ENCODE data around the gene FAM209B.
"Not testable (repeated sequence)": the region's sequence is repeated elsewhere in the genome, so short reads cannot be mapped to it uniquely, and the experiment has no call there.

Gene FAM209B, protein sequence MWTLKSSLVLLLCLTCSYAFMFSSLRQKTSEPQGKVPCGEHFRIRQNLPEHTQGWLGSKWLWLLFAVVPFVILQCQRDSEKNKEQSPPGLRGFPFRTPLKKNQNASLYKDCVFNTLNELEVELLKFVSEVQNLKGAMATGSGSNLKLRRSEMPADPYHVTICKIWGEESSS

DNA sequence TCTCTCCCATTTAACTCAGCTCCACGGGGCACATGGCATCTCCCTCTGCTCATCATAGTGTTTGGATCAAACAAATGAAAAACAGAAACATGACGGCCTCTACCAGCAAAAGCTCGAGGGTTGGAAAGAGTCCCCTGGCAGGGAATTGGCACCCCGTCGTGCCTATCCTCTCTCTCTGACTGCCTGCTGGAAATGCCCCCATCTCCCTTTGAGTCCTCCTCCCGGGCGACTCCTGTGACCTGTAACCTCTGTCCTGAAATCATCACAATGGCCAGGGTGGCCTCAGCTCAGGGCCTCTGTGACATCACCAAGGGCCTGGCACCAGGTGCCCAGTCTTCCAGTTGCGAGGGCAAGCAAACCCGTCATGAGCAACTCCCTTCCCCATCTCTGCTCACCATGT is at the start of gene FAM209B:
Gene FAM209B, plus strand, starts transcription at position 301 of the 400 bp plus-strand sequence. Its CDS starts 96 bp downstream, at position 397.
- H3K9ac ChIP-seq (ENCODE audit: insufficient read length); DNase-seq (ENCODE audit: low read depth, low spot score); H3K9me3 ChIP-seq (ENCODE audit: low read depth, low read length); H3K4me3 ChIP-seq; H3K27ac ChIP-seq; H3K36me3 ChIP-seq (ENCODE audit: insufficient read depth, low read length): not testable (repeated sequence)

DNA sequence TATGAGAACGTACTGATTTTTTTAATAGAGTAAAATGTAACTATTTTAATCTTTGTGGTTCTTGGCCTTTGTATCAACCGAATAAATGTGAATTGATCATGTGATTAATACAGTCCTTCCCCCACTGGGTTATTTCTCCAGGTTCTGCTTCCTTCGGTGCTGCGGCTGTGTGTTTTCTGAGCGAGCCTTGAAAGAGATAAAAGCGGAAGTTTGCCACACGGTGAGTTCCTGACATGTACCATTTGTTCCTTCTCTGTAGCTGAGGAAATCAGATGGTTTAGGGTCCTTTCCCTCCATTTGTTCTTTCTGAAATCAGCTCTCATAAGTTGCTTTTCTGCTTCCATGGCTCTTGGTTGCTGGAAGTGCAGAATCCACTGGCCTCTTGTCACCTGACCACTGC is 49.1 kb upstream of the FAM209B start:
- no peak for DNase-seq (ENCODE audit: low read depth, low spot score)
- Histone ChIP-seq H3K4me3 (no peak overlapping the region), H3K36me3 (ENCODE audit: insufficient read depth, low read length) (peaks cover 60% of the 10 kb centered on the region), H3K9ac (ENCODE audit: insufficient read length) (no peak overlapping the region), H3K9me3 (ENCODE audit: low read depth, low read length) (no peaks in the 10 kb centered on the region), H3K27ac (no peak overlapping the region)
- TF ChIP-seq POLR2AphosphoS5 (IDR thresholded peaks at IDR 0.05; ENCODE audit: borderline replicate concordance, low read depth, low read length), result no peak
- no peak for TF ChIP-seq EZH2 (IDR thresholded peaks at IDR 0.05)
- no peak for TF ChIP-seq FOXP2 (optimal IDR thresholded peaks at IDR 0.05; ENCODE audit: control extremely low read depth, extremely low read length, insufficient read depth)

DNA sequence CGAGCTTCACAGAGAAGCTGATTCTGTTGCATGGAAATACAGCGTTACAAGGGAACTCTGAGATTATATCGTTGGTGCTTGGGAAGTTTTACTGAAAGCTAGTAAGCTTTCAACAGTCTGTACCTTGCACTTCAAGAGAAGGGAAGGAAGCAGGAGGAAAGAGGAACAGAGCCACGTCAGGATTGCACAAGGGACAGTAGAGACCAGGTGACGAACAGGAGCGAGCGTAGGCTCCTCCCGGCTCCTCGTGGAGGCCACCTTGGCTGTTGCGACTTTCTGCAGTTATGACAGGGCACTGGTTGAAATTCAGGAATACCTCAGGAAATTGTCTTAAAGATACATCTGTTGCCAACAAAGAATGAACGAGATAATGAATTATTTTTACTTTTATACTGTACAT is 45.8 kb upstream of the FAM209B start:
- TF ChIP-seq EZH2 (IDR thresholded peaks at IDR 0.05), result no peak
- no peak for TF ChIP-seq POLR2AphosphoS5 (IDR thresholded peaks at IDR 0.05; ENCODE audit: borderline replicate concordance, low read depth, low read length)
- no peak for TF ChIP-seq FOXP2 (optimal IDR thresholded peaks at IDR 0.05; ENCODE audit: control extremely low read depth, extremely low read length, insufficient read depth)
- DNase-seq (ENCODE audit: low read depth, low spot score), result no peak
- H3K4me3 ChIP-seq, result no peak overlapping the region
- H3K27ac ChIP-seq, result no peak overlapping the region
- no peaks in the 10 kb centered on the region for H3K9me3 ChIP-seq (ENCODE audit: low read depth, low read length)
- no peak overlapping the region for H3K9ac ChIP-seq (ENCODE audit: insufficient read length)
- peaks cover 42% of the 10 kb centered on the region; the same call in 1 of the 2 replicates for H3K36me3 ChIP-seq (ENCODE audit: insufficient read depth, low read length)

DNA sequence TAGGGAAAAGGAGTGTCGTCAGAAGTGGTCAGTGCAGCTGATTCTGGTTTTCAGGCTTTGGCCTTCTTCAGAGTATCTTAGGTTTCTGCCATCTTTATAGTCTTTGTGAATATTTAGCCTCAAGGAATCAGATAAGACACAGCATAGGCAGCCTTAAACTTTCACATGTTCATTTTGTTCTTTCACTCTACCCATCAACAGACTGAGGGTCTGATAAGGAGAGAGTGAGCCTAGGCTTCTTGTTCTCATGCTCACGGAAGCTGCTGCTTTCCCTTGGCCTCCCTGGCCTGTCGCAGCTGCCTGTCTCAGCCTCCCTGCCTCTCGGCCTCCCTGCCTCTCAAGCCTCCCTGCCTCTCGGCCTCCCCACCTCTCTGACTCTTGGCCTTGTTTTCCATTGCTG is 44.5 kb upstream of the FAM209B start:
- Histone ChIP-seq H3K9me3 (ENCODE audit: low read depth, low read length) (no peaks in the 10 kb centered on the region), H3K4me3 (no peak overlapping the region), H3K9ac (ENCODE audit: insufficient read length) (no peak overlapping the region), H3K27ac (no peak overlapping the region), H3K36me3 (ENCODE audit: insufficient read depth, low read length) (peaks cover 35% of the 10 kb centered on the region; the same call in 1 of the 2 replicates)
- TF ChIP-seq EZH2 (IDR thresholded peaks at IDR 0.05) (no peak), POLR2AphosphoS5 (IDR thresholded peaks at IDR 0.05; ENCODE audit: borderline replicate concordance, low read depth, low read length) (no peak), FOXP2 (optimal IDR thresholded peaks at IDR 0.05; ENCODE audit: control extremely low read depth, extremely low read length, insufficient read depth) (no peak)
- no peak for DNase-seq (ENCODE audit: low read depth, low spot score)

DNA sequence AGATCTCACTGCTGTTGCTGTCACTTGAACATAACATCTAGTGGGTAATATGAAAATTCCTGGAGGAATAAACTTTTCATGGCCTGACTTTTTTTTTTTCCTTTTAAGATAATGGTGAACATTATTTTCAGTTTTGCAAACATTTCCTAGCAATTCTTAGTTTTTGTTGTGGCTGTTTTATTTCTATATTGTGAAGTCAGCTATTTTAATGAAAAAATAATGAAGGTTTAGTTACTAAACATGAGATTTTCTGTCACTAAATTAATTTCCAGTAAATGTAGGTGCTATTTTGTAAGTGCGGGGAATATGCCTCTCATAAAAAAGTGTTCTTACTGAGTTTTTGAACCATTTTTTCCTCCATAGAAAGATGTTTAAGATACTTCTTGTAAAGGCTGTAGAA is 31.9 kb upstream of the FAM209B start:
- TF ChIP-seq EZH2 (IDR thresholded peaks at IDR 0.05) (no peak), POLR2AphosphoS5 (IDR thresholded peaks at IDR 0.05; ENCODE audit: borderline replicate concordance, low read depth, low read length) (no peak), FOXP2 (optimal IDR thresholded peaks at IDR 0.05; ENCODE audit: control extremely low read depth, extremely low read length, insufficient read depth) (no peak)
- Histone ChIP-seq H3K4me3 (no peak overlapping the region), H3K9me3 (ENCODE audit: low read depth, low read length) (no peaks in the 10 kb centered on the region), H3K27ac (no peak overlapping the region), H3K36me3 (ENCODE audit: insufficient read depth, low read length) (peaks cover 17% of the 10 kb centered on the region), H3K9ac (ENCODE audit: insufficient read length) (no peak overlapping the region)
- DNase-seq (ENCODE audit: low read depth, low spot score), result no peak

DNA sequence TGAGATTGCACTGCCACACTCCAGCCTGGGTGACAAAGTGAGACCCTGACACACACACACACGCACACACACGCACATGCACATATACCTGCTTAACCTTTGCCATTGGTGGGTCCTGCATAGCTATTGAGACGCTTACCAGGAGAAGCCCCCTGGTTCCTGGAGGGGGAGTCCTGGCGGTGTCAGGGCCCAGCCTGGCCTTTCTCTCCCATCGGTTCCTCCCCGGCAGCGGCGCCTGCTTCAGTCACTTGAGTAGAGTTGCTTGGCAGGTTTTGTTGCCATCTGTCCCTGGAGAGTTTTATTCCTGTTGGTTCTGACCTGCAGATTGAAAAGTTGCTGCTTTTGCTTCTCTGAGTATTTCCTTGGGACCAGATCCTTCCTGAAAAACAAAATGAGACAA is 29.1 kb upstream of the FAM209B start:
- Histone ChIP-seq H3K9ac (ENCODE audit: insufficient read length) (no peak overlapping the region), H3K27ac (no peak overlapping the region), H3K9me3 (ENCODE audit: low read depth, low read length) (no peaks in the 10 kb centered on the region), H3K36me3 (ENCODE audit: insufficient read depth, low read length) (no peaks in the 10 kb centered on the region), H3K4me3 (no peak overlapping the region)
- DNase-seq (ENCODE audit: low read depth, low spot score), result no peak
- TF ChIP-seq EZH2 (IDR thresholded peaks at IDR 0.05) (no peak), FOXP2 (optimal IDR thresholded peaks at IDR 0.05; ENCODE audit: control extremely low read depth, extremely low read length, insufficient read depth) (no peak), POLR2AphosphoS5 (IDR thresholded peaks at IDR 0.05; ENCODE audit: borderline replicate concordance, low read depth, low read length) (no peak)

DNA sequence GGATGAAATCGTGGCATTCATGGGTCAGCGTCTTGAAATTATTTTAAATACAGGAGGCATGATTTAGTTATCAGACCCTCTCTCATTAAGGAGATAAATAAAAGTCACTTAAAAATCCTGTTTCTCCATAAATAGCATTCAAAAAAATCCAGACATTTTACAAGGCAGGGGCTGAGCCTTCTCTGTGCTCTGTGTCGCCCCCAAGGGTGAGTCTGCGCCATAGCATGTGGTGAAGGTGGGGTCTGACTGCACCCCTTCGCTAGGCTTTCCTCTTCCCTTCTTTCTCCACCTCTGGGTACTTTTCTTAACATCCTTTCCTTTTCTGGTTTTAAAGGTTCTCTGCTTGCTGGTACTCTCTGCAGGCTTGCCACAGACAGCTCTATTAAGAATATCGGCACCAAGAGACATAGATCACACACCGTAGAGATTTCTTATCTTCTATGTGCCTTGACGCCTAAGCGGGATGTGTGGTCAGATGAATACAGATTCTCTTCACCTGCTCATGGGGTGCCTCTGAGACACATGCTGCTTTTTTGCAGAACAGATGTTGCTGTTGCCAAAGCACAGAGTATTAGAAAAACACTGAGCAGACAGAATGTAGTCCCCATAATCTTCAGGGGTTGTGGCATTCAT is 28.6 kb upstream of the FAM209B start:
- H3K4me3 ChIP-seq, result no peak overlapping the region
- no peak overlapping the region for H3K9ac ChIP-seq (ENCODE audit: insufficient read length)
- H3K27ac ChIP-seq, result no peak overlapping the region
- no peak for DNase-seq (ENCODE audit: low read depth, low spot score)
- H3K9me3 ChIP-seq (ENCODE audit: low read depth, low read length), result no peaks in the 10 kb centered on the region
- TF ChIP-seq POLR2AphosphoS5 (IDR thresholded peaks at IDR 0.05; ENCODE audit: borderline replicate concordance, low read depth, low read length) (no peak), FOXP2 (optimal IDR thresholded peaks at IDR 0.05; ENCODE audit: control extremely low read depth, extremely low read length, insufficient read depth) (no peak), EZH2 (IDR thresholded peaks at IDR 0.05) (no peak)
- no peaks in the 10 kb centered on the region for H3K36me3 ChIP-seq (ENCODE audit: insufficient read depth, low read length)

DNA sequence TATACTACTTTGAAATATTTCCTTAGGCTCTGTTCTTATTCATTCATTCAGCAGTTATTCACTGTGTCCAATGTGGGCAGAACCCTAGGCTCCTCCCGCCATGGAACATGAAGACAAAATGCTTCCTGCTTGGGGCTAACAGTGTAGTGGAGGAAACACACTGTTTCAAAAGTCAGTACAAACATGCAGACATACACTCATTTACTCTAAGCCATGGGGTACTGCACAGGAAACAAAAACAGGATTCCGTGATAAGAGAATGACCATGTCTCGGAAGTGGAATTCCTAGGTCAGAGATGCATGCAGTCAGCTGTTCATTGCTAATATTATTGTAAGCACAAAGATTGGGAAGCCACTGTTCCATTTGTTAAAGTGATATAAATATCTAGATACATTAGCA is 26.9 kb upstream of the FAM209B start:
- no peaks in the 10 kb centered on the region for H3K36me3 ChIP-seq (ENCODE audit: insufficient read depth, low read length)

DNA sequence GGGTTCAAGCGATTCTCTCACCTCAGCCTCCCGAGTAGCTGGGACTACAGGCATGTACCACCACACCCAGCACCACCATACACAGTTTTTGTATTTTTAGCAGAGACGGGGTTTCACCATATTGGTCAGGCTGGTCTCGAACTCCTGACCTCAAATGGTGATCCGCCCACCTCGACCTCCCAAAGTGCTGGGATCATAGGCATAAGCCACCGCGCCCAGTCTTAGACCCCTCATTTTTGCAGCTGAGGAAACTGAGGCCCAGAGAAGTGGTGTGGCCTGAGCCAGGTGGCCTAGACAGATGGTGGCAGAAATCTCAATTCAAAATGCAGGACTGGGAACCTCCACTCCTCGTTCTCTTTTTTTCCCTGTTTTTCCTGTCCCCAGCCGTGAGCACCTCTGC is 21.1 kb upstream of the FAM209B start:
- peaks cover 3% of the 10 kb centered on the region; the same call in 1 of the 2 replicates for H3K36me3 ChIP-seq (ENCODE audit: insufficient read depth, low read length)
- no peaks in the 10 kb centered on the region for H3K9me3 ChIP-seq (ENCODE audit: low read depth, low read length)
- no peak overlapping the region for H3K9ac ChIP-seq (ENCODE audit: insufficient read length)
- H3K4me3 ChIP-seq, result no peak overlapping the region
- no peak for DNase-seq (ENCODE audit: low read depth, low spot score)
- H3K27ac ChIP-seq, result no peak overlapping the region
- TF ChIP-seq POLR2AphosphoS5 (IDR thresholded peaks at IDR 0.05; ENCODE audit: borderline replicate concordance, low read depth, low read length), result no peak

More for the DNA sequence above, 26.9 kb upstream of the FAM209B start:
- Histone ChIP-seq H3K4me3 (no peak overlapping the region), H3K9me3 (ENCODE audit: low read depth, low read length) (no peaks in the 10 kb centered on the region), H3K27ac (no peak overlapping the region), H3K9ac (ENCODE audit: insufficient read length) (no peak overlapping the region)
- DNase-seq (ENCODE audit: low read depth, low spot score), result no peak
- TF ChIP-seq FOXP2 (optimal IDR thresholded peaks at IDR 0.05; ENCODE audit: control extremely low read depth, extremely low read length, insufficient read depth) (no peak), POLR2AphosphoS5 (IDR thresholded peaks at IDR 0.05; ENCODE audit: borderline replicate concordance, low read depth, low read length) (no peak), EZH2 (IDR thresholded peaks at IDR 0.05) (no peak)
